ENCODE results near the gene WDR44.
"Not testable (repeated sequence)": the region's sequence is repeated elsewhere in the genome, so short reads cannot be mapped to it uniquely, and the experiment has no call there.

The WDR44 gene

DNA sequence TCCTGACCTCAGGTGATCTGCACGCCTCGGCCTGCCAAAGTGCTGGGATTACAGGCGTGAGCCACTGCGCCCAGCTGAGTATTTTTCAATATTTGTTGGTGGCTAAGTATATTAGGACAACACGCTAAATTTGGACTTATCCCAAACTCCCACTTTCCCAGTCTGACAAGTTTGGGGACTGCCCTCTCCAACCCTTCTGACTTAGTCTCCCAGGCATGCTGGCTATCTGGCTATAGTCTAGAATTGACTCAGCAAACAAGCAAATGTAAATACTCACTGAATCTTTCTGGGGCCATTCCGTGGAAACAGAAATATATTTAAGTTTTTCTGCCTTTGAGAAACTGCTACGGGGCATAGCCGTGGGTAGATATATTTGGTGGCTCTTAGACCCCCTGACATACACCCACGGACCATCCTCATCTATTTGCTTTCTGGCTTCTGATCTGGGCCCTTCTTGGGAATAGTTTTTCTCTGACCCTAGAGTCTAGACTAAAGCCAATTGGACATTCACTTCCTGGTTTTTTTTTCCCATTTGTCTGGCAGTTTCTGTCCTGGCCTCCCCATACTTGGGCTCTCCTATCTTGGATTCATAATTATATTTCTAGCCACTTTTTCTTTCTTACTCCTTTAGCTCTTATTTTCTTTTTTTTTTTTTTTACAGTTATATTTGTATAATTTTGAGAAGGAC, 138.5 kb downstream of the WDR44 start:
- no peak for DNase-seq

DNA sequence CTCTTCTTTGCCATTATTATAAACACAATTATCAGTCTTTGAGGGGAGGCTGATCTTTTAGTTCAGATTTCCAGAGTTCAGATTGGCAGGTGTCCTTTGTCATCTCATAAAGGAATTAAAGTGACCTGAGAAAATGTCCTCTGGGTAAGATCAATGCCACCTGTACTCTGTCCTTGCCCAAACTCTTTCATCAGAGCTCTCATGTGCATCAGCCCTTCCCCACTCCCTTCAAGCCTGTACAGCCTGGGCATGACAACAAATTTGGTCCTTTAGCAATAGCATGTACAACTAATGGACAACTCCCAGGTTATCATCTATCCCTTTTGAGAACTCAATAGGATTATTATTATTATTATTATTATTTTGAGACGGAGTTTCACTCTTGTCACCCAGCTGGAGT, 140.8 kb downstream of the WDR44 start:
- DNase-seq, result not testable (repeated sequence)

DNA sequence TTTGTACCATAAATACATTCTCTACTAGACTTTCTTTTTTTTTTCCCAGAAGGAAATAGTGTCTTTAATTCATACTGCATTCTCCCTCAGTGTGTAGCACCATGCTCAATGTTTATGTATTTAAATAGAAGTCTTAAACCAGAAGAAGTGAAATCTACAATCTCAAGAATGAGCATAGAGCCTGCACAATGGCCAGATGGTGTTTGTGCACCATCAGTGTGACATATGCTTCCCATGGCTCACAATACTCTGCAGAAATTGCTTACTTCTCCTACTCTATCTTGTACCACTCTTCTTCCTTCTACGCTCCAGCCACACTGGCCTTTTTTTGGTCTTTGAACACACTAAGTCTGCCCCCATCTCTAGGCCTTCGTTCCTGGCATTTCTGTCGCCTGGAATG, 147.1 kb downstream of the WDR44 start:
- DNase-seq, result no peak

DNA sequence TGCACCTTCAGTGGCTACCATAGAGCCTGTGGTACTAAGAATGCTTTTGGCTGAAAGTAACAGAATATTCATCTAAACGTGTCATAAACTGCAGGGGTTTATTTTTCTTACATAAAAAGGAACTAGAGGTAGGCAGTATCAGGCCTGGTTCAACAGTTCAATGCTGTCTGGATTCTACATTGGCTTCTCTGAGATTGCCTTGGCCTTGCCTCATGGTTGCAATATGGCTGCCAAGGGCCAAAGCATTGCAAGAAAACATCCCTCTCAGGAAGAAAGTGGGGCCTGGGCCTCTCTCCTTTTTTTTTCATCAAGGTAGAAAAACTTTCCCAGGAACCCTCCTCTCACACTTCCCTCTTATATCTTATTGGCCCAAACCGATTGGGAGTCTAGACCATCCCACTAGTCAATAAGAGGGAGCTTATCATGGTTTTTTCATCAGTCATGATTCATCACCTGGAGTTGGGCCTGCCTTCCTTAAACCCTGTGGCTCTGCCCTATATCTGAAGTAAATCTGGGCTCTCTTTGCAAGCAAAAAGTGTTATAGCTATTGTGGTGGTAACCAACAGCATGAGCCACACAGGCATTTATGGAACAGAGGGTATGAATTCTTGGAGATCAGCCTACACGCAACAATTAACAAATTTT, 147.9 kb downstream of the WDR44 start:
- no peak for DNase-seq

DNA sequence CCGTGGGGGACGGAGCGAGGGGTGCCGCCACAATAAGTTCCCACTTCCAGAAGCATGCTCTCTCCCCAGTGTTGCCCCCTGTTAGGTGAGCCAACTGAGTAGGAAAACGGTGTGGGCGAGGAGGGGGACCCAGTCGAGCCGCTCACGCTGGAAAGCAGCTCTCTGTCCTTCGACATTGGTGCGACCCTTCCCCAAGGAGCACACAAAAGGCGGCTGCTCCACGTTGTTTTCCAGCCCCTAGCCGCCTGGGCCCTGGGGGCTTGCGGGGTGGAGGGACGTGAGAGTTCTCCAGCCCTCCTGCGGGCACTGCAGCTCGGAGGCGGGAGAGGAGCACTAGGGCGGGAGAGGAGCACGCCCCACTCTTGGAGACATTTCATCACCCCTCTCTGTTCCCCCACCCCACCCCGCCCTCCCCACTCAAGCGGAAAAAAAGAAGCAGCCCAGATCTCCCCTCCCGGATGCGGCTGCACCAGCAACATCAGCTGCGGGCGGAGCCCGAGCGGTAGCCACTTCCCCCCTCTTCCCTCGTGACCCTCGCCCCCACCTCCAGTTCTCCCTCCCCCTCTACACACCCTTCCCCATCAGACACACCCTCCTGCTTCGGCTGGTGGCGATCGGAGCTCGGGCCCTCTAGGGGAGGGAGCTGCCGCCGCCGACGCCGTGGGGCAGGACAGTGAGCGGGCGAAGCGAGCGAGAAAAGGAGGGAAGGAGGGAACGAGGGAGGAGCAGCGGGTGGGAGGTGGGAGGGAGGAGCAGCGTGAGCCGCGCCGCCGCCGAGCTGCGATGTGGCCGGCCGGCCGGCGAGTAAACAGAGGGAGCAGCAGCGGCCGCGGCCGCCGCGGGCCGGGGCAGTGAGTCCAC, 149.4 kb downstream of the WDR44 start, which contains the start of gene DOCK11:
Gene DOCK11 (plus strand): TSS at position 755 of the 861 bp plus-strand sequence. CDS start 157 bp downstream, outside the sequence.
- DNase-seq, result peak; percentile 55

DNA sequence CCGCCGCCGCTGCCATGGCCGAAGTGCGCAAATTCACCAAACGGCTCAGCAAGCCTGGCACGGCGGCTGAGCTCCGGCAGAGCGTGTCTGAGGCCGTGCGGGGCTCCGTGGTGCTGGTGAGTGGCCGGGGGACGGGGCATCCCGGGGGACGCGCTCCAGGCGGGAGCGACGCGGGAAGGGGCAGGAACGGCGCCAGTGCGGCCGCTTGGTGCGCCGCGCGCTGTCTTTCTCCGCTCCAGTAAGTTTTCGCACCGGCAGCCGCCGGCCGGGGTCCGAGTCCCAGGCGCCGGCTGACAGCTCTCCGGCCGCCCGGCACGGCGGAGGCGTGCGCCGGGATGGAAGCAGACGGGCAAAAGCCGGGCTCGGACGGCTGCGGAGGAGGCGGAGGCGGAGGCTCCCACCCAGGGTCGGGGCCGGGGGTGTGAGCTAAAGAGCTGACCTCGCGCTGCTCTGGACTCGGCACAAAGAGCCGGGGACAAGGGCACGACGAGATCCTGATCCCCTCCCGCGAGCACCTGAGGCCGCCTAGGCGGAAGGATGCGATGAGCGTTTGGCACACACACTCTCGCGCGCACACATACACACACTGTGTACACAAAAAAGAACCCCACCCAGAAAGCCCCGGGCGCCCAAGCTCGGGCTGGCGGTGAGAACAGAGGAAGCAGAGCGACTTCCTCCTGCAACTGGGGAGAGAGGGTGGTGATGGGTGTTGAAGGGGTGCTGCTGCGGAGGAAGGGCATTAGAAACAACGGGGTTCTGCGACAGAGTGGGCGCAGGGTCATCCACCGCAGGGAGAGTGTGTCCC, 150.3 kb downstream of the WDR44 start:
- DNase-seq, result peak; percentile 42

DNA sequence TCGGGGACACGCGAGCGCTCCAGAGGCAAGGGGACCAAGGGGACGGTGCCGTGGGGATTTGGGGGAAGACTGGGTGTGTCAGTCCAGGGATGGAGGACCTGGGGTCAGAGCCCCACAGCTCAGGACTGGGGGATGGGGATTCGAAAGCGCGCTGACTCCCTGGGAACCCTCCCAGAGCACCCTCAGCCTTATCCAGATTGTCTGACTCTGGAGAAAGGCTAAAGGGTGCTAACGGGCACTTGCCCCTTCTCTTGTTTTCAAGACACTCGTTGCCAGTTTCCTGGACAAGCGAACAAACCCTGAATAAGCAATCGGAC, 150.8 kb downstream of the WDR44 start:
- no peak for DNase-seq

DNA sequence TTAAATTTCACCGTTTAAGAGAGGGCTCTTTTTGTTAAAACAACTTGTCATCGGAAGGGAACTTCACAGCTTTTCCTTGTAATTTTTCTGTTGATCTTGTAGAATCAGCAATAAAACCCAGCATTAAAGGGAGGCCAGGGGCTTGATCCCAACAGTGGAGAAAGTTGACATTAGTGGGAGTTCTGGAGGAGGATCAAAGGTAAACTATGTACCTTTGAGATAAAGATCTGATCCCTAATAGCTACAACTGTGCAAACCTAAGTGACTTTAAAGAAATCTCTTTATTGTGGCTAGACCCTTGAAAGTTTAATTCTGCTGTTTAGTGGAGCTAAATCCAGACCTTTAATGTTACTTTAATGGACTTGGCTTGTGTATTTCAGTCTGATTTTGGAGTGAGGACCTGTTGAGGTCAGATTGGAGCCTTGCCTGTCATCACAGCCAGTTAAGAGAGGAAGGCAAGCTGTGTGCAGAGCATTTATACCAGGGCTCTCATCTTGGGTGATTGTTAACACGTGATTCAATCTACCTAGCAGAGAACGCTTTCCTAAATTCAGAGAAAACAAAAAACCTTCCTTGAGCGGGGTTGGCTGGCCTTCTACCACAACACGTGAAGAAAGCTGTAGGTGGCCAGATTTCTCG, 151.4 kb downstream of the WDR44 start:
- no peak for DNase-seq

DNA sequence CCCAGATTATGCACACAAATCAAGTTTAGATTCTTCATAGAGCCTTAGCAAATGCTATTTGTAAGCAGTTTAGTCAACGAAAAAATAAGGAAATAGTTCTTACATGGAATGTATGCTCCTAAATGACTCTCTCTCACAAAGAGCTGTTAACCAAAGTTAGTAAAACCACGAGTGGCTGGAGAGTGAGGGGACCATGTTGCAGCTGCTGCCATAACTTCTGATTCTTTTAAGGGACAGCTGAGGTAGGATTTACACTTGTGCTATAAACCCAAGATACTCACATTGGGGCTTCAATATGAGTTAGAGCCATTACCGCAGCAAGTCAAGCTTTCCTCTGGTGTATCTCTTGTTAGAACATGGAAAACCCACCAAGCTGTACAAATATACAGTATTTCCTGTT, 152.4 kb downstream of the WDR44 start:
- no peak for DNase-seq

DNA sequence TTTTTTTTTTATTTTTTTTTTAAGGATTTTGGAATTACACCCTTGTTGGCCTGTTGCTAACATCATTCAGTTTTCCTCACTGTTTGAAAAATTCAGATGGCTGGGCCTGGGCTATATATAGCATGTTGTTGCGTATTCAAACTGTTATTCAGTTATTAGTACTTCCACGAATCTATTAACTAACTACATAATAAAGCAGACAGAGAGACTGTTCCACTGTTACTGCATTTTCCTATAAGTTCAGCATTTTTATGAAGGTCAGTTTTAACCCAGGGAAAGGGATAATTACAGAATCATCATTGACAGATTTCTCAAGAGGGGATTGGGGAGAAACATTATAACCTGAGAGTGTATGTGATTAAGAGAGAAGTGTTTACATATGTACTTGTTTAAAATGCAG, 152.8 kb downstream of the WDR44 start:
- DNase-seq, result no peak

DNA sequence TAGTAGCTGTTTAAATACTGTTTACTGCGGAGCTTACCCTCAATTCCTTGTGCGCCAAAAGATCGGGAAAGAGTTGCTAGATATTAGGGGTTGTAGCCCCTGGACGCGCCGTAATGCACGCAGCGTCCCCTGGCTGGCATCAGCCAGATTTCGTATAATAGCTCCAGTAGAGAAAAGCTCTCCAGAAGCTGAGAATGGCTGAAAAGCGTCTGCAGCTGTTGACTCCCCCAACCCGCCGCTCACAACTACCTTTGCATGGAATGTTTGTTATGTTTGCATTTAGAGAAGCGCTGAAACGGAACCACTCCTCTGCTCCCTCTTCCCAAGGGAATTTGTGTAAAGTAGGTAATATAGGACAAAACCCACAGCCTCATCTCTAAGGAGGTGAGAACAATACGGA, 153.4 kb downstream of the WDR44 start:
- no peak for DNase-seq
